ENCODE results near the gene CRYGN. TPM values are rescaled to one million over a fixed set of nuclear protein-coding genes. Genes with fewer than 3 reads are reported as not detected.

Gene CRYGN
- total and polyA plus RNA-seq, 2 experiments from 2014 or later = not detected

DNA sequence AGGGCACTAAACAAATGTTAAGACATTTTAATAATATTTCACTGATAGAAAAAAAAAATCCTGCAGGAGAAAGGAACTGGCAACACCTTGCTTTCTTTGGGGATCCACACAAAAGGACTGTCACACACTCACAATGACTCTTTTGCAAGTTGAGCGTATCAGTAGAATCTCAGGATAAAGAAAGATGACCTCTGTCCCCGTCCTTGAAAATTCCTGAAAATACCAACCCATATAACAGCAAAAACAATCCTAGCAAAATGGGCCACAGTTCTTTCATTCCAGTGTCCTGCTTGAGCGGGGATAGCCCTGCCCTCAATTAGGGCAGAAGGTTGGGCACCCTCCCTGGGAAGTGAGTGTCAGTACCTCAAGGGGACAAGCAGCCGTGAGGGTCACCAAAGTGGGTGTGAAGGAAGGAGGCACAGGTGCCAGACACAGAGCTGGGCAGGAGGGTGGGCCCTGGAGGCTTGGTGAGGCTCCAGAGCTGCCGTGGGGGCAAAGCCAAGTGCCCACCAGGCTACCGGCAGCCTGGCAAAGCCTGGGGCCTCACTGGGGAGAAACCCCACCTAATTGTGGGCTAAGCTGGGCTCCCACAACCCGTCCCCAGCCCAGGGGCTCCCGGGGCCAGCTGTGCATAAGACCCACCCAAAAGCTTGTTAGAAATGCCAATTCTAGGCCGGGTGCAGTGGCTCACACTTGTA, 32.9 kb downstream of the CRYGN start:
- H3K9me3 ChIP-seq (ENCODE audit: low read depth) = no peaks in the 10 kb centered on the region
- H3K4me3 ChIP-seq = no peak overlapping the region
- in situ Hi-C loops (cut with MboI) = no loop called here
- H3K36me3 ChIP-seq (ENCODE audit: low read depth) = no peaks in the 10 kb centered on the region
- H3K9me2 ChIP-seq (ENCODE audit: insufficient read depth) = no peaks in the 10 kb centered on the region
- H3K4me1 ChIP-seq (ENCODE audit: insufficient read depth) = peaks cover 8% of the 10 kb centered on the region
- H2AFZ ChIP-seq = no peak overlapping the region
- DNase-seq = no peak
- H3K27me3 ChIP-seq (replicated peaks; ENCODE audit: insufficient read depth) = peaks cover 41% of the 10 kb centered on the region; the same call in 1 of the 2 replicates
- 61 to 72% methylated on average over 7 to 9 of the region's 9 CpGs for WGBS, 2 experiments (ENCODE audit: low coverage in 1 of 2, low lambda C conversion rate in 2 of 2, missing lambda C conversion rate in 2 of 2)
- no peaks in the 10 kb centered on the region for H4K20me1 ChIP-seq (ENCODE audit: insufficient read depth)
- no peaks in the 10 kb centered on the region for H3K79me2 ChIP-seq (ENCODE audit: insufficient read depth)
- no peaks in the 10 kb centered on the region for H3F3A ChIP-seq (ENCODE audit: insufficient read depth)
- TF ChIP-seq EZH2 (IDR thresholded peaks at IDR 0.05; ENCODE audit: insufficient read depth, poor library complexity, severe bottlenecking) (no peak), EZH2phosphoT487 (IDR thresholded peaks at IDR 0.05; ENCODE audit: insufficient read depth, low read depth) (no peak)
- no peak overlapping the region for H3K4me2 ChIP-seq (ENCODE audit: unreplicated experiment)
- H3K27ac ChIP-seq = no peak overlapping the region
- H3K9ac ChIP-seq = no peak overlapping the region

DNA sequence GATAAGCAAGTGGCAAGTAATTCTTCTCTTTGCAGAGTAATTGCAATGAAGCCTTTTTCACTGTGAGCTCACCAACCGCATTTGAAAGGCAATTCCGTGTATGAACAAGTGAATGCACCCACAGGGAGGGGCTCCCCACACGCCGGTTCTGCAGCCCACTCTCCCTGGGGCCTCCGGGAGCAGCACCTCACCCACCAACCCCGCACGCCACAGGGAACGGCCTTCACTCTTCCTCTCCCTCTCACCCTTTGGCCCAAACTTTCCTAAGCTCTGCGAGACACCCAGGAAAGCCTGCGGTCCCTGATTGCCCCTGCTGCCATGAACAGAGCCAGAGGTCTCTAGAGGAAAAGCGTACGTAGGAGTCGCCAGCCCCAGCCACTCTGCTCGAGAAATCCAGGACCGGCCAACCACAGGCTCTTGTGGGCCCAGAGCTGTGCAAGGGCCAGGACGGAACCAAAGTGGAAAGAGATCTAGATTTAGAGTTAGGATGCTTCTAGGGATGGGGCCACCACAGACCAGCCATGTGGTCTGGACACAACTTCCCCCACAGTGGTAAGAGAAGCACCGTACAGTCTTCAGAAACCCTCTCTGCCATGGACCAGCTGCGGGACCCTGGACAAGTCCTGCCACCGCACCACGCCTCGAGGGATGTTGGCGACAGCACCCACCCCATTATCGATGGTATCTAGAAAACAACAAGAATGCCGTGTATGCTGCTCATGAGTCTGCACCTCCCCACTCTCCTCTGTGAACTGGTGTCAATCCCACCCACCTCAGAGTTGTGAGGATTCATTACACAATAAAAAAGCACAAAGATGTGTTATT, 33.7 kb downstream of the CRYGN start:
- DNase-seq = no peak
- WGBS, 2 experiments (ENCODE audit: low coverage in 1 of 2, low lambda C conversion rate in 2 of 2, missing lambda C conversion rate in 2 of 2) = 75 to 82% methylated on average over 22 to 24 of the region's 24 CpGs

DNA sequence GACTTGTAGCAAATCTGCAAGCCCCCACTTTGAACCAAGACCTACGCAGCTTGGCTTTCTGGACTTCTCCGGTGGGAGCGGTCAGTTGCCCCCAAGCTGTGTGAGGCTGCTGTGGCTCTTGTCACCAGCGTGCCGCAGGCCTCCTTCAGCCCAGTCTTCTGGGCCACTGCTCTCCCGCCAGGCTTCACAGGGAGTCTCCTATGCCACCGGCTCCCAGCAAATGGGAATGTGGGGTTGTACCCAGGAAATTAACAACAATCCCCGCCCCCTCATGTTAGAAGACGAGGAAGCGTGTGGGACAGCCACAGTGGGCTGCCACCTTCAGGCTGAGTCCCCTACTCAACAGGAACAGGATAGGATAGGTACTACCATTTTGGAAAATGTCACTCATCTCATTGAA, 34.4 kb downstream of the CRYGN start:
- H3K27ac ChIP-seq = no peak overlapping the region
- no peak for TF ChIP-seq EZH2phosphoT487 (IDR thresholded peaks at IDR 0.05; ENCODE audit: insufficient read depth, low read depth)
- TF ChIP-seq EZH2 (IDR thresholded peaks at IDR 0.05; ENCODE audit: insufficient read depth, poor library complexity, severe bottlenecking) = no peak
- no peak for DNase-seq
- H3K9me2 ChIP-seq (ENCODE audit: insufficient read depth) = no peaks in the 10 kb centered on the region
- no peaks in the 10 kb centered on the region for H3F3A ChIP-seq (ENCODE audit: insufficient read depth)
- no peaks in the 10 kb centered on the region for H3K36me3 ChIP-seq (ENCODE audit: low read depth)
- peaks cover 8% of the 10 kb centered on the region for H3K4me1 ChIP-seq (ENCODE audit: insufficient read depth)
- H3K4me3 ChIP-seq = no peak overlapping the region
- WGBS, 2 experiments (ENCODE audit: low coverage in 1 of 2, low lambda C conversion rate in 2 of 2, missing lambda C conversion rate in 2 of 2) = 90 to 92% methylated on average over 10 of the region's 10 CpGs
- H3K9ac ChIP-seq = no peak overlapping the region
- no peaks in the 10 kb centered on the region for H3K9me3 ChIP-seq (ENCODE audit: low read depth)
- no peaks in the 10 kb centered on the region for H4K20me1 ChIP-seq (ENCODE audit: insufficient read depth)
- H3K79me2 ChIP-seq (ENCODE audit: insufficient read depth) = no peaks in the 10 kb centered on the region
- H3K27me3 ChIP-seq (replicated peaks; ENCODE audit: insufficient read depth) = peaks cover 29% of the 10 kb centered on the region; the same call in 1 of the 2 replicates
- H2AFZ ChIP-seq = no peak overlapping the region
- no peak overlapping the region for H3K4me2 ChIP-seq (ENCODE audit: unreplicated experiment)
- in situ Hi-C loops (cut with MboI) = no loop called here

More for the DNA sequence above, 33.7 kb downstream of the CRYGN start:
- Histone ChIP-seq H3K9me3 (ENCODE audit: low read depth) (no peaks in the 10 kb centered on the region), H3K9ac (no peak overlapping the region), H3F3A (ENCODE audit: insufficient read depth) (no peaks in the 10 kb centered on the region), H2AFZ (no peak overlapping the region), H3K4me2 (ENCODE audit: unreplicated experiment) (no peak overlapping the region), H3K4me1 (ENCODE audit: insufficient read depth) (peaks cover 8% of the 10 kb centered on the region), H3K36me3 (ENCODE audit: low read depth) (no peaks in the 10 kb centered on the region), H4K20me1 (ENCODE audit: insufficient read depth) (no peaks in the 10 kb centered on the region), H3K79me2 (ENCODE audit: insufficient read depth) (no peaks in the 10 kb centered on the region), H3K27ac (no peak overlapping the region), H3K9me2 (ENCODE audit: insufficient read depth) (no peaks in the 10 kb centered on the region), H3K27me3 (replicated peaks; ENCODE audit: insufficient read depth) (peaks cover 35% of the 10 kb centered on the region; the same call in 1 of the 2 replicates), H3K4me3 (no peak overlapping the region)
- in situ Hi-C loops (cut with MboI) = no loop called here
- TF ChIP-seq EZH2phosphoT487 (IDR thresholded peaks at IDR 0.05; ENCODE audit: insufficient read depth, low read depth) = no peak
- no peak for TF ChIP-seq EZH2 (IDR thresholded peaks at IDR 0.05; ENCODE audit: insufficient read depth, poor library complexity, severe bottlenecking)

DNA sequence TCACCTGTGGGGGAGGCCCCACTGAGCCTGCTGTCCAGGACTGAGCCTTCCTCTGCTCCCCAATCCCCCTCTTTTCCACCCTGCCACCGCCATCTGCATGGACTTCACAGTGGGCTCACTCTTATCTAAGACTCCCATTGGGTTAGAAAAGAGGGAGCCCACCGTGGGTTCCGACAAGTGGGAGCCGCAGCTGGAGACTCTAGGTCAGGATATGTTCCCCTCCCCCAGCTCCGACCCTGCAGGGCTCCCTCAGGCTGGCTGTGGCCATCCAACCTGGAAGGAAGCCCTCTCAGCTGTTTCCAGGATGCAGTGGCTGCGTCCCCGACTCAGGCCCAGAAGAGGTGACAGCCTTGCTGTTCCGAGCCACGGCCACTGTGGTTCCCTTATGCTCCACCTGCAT, 34.9 kb downstream of the CRYGN start:
- in situ Hi-C loops (cut with MboI) = no loop called here
- WGBS, 2 experiments (ENCODE audit: low coverage in 1 of 2, low lambda C conversion rate in 2 of 2, missing lambda C conversion rate in 2 of 2) = 81 to 82% methylated on average over 9 of the region's 9 CpGs
- H3K27ac ChIP-seq = no peak overlapping the region
- H3K4me3 ChIP-seq = no peak overlapping the region
- no peak overlapping the region for H3K9ac ChIP-seq
- no peaks in the 10 kb centered on the region for H4K20me1 ChIP-seq (ENCODE audit: insufficient read depth)
- DNase-seq = no peak
- no peaks in the 10 kb centered on the region for H3K9me2 ChIP-seq (ENCODE audit: insufficient read depth)
- peaks cover 25% of the 10 kb centered on the region for H3K27me3 ChIP-seq (replicated peaks; ENCODE audit: insufficient read depth)
- H3K9me3 ChIP-seq (ENCODE audit: low read depth) = no peaks in the 10 kb centered on the region
- H3K79me2 ChIP-seq (ENCODE audit: insufficient read depth) = no peaks in the 10 kb centered on the region
- no peak overlapping the region for H2AFZ ChIP-seq
- H3K4me2 ChIP-seq (ENCODE audit: unreplicated experiment) = no peak overlapping the region
- H3K36me3 ChIP-seq (ENCODE audit: low read depth) = no peaks in the 10 kb centered on the region
- peaks cover 8% of the 10 kb centered on the region for H3K4me1 ChIP-seq (ENCODE audit: insufficient read depth)
- no peaks in the 10 kb centered on the region for H3F3A ChIP-seq (ENCODE audit: insufficient read depth)
- TF ChIP-seq EZH2 (IDR thresholded peaks at IDR 0.05; ENCODE audit: insufficient read depth, poor library complexity, severe bottlenecking) (no peak), EZH2phosphoT487 (IDR thresholded peaks at IDR 0.05; ENCODE audit: insufficient read depth, low read depth) (no peak)

Data from GM23248 (cell line).